Kidney capillary endothelial cell (primary cell): ENCODE results near the gene TTC21B.
"Not testable (repeated sequence)": the region's sequence is repeated elsewhere in the genome, so short reads cannot be mapped to it uniquely, and the experiment has no call there.

Experiments used
- DNase-seq: peaks from one replicate; pipeline ENCODE4 v3.0.0-alpha.2; 2018; ENCODE audit warnings: low spot score

The TTC21B gene

DNA sequence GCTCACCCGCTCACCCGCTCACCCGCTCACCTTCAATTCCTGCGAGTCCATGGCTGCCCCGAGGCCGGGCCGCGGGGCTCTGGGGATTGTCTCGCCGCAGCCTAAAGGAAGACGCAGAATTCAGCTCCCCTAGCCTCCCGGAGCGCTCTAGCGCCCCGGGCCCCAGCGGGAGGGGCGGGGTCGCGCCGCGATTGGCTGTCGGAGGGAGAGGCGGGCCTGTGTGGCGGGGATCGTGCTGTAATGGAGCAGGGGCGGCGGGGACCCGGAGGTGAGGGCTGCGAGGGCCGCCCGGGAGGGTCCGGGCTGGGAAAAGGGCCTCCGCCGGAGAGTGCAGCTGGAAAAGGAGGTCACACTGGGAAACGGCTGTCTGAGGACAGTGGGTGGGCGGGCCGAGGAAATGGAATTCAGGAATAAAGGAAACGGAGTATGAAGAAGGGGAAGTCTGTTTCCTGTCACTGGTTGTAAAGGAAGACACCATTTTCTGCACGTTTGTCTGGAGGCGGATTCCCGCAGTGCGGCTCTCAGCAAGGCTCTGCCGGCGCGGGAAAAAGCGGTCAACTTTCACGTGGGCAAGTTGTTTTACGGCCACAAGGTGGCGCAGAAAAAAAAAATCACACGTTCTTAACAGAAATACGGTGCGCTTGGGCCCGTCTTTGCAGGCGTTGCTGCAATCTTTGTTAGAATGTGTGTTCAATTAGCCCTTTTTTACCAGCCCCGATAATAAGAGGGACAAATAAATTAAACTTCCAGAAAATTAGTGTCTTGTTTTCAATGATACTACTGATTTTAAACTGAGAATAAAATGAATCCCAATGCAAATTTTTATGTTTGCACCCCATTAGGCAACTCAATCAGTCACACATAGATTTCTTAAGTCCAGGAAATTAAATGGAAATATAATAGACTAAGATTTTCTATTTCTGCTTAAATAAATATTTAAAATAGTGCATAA lies at the start of gene TTC21B:
Gene TTC21B, minus strand, starts transcription at position 122 of the 952 bp plus-strand sequence. Its CDS starts 71 bp downstream, at position 51.
- DNase-seq: peak; percentile 95

DNA sequence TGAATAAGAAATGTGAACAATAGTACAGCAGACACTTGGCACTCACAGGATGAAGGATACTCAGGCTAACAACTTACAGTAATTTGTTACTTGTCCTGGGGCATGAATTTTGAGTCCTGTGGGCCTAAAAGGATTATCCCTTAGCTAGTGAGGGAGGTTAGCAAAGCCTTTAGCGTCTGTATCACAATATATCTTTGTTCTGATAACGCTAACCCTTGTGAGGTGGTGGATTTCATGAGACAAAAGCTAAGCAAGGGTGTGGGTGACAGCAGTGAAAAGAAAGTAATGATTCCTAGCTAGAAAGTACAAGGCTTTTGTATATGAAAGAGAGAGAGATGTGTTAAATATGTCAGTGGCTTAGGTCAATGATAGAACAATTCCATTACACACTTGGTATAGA lies 46.8 kb upstream of the TTC21B start:
- no peak for DNase-seq

DNA sequence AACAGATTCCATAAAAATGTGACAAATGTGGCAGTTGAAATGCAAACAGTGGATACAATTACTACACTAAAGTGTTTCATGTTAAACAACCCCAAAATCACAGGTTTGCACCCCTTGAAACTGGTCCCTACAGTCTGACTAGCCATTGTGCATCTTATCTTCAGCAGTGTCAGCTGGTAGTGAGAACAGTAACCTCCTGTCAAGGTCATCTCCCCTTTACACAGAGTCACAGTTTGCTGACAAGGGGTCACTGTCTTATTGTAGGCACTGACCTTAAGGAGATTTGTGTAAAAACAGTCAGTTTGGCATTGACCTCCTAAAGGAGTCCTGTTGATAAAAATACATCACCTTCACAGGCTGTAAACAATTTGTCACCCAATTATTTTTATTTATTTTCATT lies 37.3 kb upstream of the TTC21B start:
- no peak for DNase-seq

DNA sequence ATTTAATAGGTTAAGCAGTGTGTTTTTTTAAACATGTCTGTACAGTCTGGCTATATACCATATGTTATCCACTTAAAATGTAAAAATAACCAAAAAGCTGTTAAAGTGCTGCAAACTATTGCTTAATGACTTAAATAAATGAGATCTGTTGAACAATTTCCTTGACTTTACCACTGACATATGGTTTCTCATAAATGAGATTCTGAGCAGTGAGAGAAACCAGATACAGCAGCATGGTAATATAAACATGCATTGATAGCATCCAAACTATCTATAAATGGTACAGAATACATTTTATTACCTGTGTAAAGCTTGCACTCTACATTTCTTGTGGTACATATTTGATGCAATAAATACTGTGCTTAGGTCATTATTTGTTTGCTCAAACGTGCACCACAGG lies 36.3 kb upstream of the TTC21B start:
- DNase-seq: no peak

DNA sequence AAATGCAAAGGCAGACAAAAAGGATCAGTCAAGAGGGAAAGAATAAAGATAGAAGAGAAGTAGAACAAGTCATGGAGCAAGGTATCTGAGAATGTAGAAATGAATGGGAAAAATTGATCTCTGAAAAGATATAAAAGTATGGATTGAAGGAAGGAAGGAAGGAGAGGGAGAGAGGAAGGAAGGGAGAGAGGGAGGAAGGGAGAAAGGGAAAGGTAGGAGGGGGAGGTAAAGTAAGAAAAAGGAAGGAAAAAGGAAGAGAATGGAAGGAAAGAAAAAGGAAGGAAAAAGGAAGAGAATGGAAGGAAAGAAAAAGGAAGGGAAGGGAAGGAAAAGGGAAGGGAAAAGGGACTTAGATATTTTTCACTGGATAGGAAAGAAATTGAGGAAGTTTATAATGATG lies 31.5 kb upstream of the TTC21B start:
- DNase-seq: no peak

DNA sequence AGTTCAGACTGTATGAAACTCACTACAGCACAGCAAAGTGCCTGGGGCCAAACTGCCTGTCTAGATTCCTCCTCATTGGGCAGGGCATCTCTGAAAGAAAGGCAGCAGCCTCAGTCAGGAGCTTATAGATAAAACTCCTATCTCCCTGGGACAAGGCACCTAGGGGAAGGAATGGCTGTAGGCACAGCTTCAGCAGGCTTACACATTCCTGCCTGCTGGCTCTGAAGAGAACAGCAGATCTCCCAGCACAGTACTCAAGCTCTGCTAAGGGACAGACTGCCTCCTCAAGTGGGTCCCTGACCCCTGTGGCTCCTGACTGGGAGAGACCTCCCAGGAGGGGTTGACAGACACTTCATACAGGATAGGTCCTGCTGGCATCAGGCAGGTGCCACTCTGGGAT lies 18.6 kb upstream of the TTC21B start:
- DNase-seq: not testable (repeated sequence)

DNA sequence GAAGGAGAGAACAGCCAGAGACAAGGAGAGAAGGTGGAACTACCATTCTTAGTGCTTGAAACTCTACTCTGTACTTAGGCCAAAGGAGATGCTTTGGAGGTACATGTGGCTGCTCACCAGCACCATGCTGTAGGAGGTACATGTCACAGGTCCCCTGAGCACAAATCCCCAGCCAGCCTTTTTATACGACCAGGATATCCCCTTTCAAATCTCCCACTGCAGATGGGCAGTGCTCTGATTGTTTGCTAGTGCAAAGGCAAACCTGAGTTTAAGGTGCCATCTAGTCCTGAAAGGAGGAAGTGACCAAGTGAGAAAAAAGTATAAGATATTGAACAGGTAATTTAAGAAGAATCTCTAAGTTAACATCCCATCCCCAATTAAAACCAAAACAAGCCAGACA lies 17.1 kb upstream of the TTC21B start:
- no peak for DNase-seq

DNA sequence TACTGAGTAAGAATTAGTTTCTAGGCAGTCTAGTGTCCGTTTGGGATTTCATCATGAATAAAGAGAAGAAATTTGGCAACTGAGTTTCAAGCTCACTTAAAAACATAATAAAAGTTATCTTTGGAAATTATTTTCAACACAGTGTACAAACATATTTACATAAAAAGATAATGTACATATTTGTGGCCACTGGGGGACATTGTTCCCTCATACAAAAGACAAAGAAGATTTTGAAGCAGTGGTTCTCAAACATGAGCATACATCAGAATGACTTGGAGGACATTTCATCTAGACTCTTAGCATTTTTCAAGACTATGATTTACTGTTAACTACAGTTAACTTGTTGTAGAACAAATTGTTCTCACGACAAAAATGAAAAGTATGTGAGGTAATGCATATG lies 15.7 kb upstream of the TTC21B start:
- no peak for DNase-seq

DNA sequence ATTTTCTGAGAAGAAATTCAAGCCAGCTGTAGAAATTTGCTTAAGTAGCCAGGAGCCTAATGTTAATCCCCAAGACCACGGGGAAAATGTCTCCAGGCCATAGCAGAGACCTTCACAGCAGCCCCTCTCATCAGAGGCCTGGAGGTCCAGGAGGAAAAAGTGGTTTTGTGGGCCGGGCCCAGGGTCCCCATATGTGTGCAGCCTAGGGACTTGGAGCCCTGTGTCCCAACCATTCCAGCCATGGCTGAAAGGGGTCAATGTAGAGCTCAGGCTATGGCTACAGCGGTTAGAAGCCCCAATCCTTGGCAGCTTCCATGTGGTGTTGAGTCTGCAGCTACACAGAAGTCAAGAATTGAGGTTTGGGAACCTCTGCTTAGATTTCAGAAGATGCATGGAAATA lies 14.2 kb upstream of the TTC21B start:
- DNase-seq: no peak

DNA sequence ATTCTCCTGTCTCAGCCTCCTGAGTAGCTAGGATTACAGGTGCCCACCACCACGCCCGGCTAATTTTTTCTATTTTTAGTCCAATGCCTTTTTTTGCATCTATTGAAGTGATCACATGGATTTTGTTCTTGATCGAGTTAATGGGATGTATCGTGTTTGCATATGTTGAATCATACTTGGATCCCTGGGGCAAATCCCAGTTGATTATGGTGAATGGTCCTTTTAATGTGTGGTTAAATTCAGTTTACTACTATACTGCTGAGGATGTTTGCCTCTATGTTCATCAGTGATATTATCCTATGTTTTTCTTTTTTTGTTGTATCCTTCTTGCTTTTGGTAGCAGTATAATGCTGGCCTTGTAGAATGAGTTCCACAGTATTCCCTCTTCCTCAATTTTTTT lies 8.2 kb upstream of the TTC21B start:
- DNase-seq: no peak

DNA sequence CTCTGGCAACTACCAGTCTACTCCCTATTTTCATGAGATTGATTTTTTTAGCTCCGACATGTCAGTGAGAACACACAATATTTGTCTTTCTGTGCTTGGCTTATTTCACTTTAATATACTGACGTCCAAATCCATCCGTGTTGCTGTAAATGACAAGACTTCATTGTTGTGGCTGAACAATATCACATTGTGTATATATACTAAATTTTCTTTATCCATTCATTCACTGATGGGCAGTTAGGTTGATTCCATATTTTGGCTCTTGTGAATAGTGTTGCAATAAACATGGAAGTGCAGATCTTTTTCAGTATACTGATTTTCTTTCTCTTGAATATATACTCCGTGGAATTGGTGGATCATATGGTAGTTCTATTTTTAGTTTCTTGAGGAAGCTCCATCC lies 5.8 kb upstream of the TTC21B start:
- DNase-seq: no peak

DNA sequence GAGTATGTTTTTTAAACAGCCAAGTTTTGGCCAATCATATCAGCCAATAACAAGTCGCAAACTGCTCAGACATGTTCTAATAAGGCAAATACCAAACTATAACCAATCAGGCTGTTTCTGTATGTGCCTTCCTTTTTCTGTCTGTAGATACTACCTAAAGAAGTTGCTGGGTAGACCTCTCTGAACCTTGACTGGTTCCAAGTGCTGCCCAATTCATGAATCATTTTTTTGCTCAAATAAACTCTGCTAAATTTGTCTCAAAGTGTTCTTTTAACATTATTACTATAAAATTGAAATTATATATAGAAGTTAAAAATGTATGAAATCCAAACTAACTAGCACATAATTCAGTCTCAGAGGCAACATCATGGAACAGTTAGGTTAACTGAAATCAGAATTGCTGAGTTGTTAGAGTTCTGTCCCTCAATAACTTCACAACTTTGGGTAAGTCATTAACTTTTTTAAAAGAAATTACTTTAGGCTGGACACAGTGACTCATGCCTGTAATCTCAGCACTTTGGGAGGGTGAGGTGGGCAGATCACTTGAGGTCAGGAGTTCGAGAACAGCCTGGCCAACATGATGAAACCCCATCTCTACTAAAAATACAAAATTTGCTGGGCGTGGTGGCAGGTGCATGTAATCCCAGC lies 4.9 kb upstream of the TTC21B start:
- DNase-seq: no peak

DNA sequence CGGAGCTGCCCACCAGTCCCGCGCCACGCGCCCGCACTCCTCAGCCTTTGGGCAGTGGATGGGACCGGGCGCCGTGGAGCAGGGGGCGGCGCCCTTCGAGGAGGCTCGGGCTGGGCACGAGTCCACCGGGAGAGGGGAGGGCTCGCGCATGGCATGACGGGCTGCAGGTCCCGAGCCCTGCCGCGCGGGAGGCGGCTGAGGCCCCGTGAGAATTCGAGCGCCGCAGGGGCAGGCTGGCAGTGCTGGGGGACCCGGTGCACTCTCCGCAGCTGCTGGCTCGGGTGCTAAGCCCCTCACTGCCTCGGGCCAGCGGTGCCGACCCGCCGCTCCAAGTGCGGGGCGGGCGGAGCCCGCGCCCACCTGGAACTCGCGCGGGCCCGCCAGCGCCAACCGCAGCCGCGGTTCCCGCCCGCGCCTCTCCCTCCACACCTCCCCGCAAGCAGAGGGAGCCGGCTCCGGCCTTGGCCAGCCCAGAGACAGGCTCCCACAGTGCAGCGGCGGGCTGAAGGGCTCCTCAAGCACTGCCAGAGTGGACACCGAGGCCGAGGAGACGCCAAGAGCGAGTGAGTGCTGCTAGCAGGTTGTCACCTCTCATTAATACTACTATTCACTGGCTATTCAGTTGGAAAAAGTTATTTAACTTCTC lies 3.6 kb upstream of the TTC21B start:
- DNase-seq: no peak

DNA sequence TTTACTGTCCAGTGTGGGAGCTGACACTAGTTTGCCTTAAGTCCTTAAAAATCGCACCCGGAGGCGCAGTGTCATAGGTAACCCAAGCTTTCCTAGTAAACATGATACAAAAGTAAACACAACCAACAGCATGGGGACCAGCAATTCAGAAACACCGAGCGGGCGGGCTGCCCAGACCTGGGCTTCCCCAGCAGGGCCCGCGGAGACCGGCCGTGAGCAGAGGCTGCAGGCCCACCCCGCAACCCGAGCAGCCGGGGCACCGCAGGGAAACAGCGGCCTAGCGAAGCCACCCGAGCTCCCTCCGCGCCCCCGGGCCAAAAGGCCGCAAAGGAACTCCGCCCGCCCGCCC lies 296 bp downstream of the TTC21B start:
- no peak for DNase-seq

DNA sequence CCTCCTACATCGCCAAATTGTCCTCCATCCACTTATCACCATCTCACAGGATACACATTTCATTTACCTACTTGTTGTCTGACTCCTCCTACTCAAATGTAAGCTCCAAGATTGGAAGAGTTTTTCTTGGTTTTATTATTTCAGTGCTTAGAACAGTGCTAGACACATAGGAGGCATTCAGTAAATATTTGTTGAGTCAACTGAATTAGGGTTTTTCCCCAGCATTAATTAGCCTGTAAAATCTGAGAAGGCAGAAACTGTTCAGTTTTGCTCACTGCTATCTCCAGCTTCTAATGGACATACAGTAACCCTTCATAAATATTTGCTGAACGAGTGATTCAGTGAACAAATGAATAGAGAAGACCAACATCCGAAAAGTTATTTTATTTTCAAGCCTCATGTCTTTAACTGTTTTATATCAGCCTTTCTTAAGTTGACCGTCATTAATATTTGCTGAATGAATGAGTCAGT lies 800 bp downstream of the TTC21B start:
- DNase-seq: peak; percentile 18

DNA sequence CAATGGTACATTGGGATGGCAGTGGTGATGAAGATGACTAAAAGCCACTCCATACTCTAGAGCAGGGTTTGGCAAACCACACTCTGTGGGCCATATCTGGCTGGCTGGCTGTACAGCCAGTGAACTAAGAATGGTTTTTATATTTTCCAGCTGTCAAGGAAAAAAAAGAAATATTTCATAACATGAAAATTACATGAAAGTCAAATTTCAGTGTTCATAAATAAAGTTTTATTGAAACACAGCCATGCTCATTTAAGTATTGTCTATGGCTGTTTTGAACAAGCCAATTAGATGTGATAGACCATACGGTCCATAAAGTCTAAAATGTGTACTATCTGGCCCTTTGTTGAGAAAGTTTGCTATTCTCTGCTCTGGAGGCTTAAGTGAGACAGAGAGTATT lies 1.5 kb downstream of the TTC21B start:
- no peak for DNase-seq

DNA sequence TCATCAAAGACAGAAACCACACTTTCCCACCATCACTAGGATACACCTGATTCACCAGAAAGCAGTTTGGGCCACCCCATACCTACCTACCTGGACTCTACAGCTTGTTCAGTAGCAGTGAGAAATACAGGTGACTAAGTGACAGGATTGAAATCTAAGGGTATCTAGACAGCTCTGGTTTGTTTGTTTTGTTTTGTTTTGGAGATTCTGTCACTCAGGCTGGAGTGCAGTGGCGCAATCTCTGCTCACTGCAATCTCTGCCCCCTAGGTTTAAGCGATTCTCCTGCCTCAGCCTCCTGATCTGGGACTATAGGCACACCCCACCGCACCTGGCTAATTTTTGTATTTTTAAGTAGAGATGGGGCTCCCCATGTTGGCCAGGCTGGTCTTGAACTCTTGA lies 3.1 kb downstream of the TTC21B start:
- no peak for DNase-seq

DNA sequence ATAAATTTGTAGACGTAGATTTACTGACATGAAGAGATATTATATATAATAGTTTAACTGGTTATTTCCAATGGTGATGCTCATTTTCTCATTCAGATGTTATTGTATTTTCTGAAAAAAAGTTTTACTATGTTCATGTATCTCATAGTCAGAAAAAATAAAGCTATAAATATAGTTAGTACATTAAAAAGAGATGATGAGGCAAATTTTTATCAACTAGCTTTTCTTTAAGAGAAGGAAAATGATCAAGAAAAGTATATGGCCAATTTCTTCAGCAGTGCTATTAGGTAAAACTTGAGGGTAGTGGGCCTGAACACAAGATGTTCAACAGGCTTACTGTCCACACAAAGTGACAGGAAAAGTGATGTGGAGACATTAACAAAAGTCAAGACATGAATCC lies 11.7 kb downstream of the TTC21B start:
- no peak for DNase-seq

DNA sequence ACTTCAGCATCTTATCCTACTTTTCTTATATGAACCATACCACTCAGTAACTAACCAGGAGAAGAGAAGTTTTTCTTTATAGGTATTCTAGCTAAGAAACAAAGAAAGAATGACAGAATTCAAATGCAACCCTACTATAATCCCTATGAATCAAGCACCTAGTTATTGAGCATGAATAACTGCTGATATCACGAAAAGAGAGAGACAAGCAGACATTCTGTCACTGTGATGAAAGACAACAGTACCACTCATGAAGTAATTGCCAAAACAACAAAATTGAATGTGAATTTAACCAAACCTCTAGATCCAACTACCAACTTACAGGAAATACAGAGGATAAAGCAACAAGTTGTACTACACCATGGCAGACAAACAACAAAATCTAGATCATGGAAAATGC lies 15.3 kb downstream of the TTC21B start:
- DNase-seq: no peak

DNA sequence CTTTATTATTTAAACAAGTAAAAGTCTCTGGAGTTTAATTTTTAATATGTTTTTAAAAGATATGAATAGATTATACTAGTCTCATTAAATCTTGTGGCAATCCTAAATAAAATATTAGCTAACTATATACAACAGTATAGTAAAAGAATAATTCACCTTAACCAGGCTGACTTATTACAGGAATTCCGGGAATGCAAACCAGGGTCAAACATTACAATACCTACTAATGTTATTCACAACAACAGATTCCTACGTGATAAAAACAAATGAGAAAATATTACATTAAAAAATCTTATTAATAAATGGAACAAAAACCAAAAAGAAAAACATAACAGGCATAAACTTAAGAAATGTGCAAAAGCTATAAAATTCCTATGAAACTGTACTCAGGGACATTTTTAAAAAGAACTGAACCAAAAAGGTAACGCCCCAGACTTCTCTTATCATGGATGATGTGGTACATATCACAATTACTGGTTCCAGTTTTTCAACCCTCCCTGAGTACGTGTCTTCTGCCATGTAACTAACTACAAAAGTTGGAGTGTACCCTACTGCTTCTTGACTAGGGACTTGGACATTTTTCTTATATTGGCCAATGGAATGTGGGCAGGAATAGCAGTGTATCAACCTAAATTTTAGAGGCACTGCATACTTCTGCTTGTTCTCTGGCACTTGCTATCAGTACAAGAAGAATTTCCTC lies 20.2 kb downstream of the TTC21B start:
- no peak for DNase-seq

DNA sequence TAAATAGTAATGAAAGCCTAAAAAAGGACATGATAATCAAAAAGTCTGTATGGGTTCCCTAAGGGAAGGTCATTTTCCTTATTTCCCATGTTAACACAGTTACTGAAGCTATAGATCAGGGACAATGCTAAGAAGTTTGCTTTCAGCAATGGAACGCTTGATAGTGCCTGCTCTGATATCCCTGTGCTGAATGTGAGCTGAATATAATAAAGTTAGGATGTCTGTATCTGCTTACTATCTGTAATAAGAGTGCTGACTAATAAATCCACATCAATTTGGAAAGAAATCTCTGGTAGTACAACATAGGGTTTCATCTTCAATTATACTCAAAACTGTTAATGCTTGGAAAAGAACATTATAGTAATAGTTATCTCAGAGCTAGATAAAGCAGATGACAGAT lies 25.8 kb downstream of the TTC21B start:
- no peak for DNase-seq

DNA sequence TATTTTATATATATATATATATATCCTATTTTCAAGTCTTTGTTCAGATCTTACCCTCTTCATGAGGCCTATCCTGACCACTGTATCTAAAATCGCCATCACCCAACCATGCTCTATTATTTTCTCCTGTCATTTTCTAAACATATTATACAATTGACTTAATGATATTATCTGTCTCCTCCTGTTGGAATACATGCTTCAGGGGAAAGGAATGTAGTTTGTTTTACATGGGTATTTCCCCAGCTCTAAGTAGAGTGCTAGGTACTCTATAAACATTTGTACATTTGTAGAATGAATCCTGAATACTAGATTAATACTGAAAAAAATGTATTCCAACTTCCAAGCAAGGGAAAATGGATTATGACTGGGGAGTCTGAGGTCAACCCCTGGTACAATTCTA lies 26.2 kb downstream of the TTC21B start:
- no peak for DNase-seq
